ENCODE data around the gene HOXC12.

The HOXC12 gene

DNA sequence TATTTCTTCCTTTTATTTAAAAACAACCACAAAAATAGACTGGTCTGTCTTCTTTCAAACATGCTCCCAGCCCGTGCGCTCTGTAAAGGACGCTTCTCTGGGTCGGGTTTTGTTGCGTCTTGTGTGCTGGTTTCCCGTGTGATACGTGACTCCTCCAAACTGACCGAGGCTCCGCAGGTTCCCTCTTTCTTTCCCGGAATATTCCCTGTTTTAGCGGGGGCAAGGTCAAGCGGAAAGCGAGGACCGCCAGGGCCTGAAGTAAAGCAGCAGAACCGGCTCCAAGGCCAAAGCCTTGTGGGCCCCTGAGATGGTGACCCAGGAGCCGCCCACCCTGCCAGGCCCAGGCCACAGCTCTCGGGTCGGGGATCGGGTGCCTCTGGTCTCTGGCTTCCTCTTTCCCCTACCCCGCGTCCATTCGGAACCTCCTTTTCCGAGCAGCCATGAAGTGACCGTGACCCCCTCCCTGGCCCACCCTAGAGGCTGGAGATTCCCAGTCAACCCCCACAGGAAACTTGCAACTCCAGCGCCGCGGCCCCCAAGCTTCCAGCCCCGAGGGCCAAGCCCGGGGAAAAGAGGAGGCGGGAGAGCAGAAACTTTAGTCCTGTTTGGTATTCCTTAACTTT, 29.4 kb downstream of the HOXC12 start:
- DNase-seq (ENCODE audit: low spot score) = no peak

DNA sequence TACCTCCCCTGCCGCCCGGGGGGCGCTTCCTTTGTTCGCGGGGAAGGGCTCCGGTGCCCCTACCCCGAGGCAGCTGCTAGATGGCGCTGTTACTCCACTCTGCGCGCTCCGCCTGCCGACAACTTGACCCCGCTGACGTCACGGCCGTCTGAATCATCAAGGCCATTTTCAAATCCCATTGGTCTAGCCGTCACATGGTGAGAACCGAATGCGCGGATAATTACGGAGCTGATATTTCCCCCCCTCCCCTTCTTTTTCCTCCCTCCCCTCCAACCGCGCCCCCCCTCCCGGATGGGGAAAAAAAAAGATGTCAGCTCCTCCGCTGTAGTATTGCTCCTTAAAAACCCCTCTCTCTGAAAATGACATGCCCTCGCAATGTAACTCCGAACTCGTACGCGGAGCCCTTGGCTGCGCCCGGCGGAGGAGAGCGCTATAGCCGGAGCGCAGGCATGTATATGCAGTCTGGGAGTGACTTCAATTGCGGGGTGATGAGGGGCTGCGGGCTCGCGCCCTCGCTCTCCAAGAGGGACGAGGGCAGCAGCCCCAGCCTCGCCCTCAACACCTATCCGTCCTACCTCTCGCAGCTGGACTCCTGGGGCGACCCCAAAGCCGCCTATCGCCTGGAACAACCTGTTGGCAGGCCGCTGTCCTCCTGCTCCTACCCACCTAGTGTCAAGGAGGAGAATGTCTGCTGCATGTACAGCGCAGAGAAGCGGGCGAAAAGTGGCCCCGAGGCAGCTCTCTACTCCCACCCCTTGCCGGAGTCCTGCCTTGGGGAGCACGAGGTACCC, 30.4 kb downstream of the HOXC12 start, which contains the start of gene HOXC10:
HOXC10 (plus strand) TSS at position 246 of the 791 bp plus-strand sequence; CDS start at position 360, 114 bp downstream.
- peak; percentile 92 for DNase-seq (ENCODE audit: low spot score)

DNA sequence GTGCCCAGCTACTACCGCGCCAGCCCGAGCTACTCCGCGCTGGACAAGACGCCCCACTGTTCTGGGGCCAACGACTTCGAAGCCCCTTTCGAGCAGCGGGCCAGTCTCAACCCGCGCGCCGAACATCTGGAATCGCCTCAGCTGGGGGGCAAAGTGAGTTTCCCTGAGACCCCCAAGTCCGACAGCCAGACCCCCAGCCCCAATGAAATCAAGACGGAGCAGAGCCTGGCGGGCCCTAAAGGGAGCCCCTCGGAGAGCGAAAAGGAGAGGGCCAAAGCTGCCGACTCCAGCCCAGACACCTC, 30.9 kb downstream of the HOXC12 start:
- DNase-seq (ENCODE audit: low spot score) = no peak

DNA sequence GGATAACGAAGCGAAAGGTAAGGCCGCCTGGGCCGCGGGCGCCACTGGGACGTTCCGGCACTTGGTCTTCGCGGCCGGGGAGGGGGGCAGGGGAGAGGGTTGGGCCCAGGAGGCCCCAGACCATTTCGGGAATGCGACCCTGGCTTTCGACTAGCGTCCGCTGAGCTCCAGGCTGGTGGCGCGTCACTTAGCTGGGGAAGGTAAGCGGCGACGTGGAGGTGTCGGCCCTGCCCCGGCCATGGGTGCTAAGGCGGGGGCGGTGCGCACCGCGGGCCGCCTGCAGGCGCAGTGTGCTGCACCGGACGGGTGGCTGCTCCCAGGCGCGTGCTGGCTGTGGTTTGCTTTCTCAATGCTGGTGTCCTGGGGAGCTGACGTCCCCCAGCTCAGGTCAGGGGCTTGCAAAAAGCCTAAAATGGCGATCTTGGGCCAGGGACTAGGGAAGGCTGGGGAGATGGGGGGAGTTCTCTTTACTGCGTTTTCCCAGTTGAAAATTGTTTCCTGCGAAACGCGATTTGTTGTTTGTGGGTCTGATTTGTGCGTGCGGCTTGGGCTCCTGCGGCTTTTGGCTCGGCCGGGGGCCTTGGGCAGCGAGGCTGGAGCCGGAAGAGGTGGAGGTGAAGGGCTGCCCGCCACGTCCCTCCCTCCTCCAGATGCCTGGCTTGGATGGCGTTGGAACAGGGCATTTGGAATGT, 31.4 kb downstream of the HOXC12 start:
- peak; percentile 41 for DNase-seq (ENCODE audit: low spot score)

DNA sequence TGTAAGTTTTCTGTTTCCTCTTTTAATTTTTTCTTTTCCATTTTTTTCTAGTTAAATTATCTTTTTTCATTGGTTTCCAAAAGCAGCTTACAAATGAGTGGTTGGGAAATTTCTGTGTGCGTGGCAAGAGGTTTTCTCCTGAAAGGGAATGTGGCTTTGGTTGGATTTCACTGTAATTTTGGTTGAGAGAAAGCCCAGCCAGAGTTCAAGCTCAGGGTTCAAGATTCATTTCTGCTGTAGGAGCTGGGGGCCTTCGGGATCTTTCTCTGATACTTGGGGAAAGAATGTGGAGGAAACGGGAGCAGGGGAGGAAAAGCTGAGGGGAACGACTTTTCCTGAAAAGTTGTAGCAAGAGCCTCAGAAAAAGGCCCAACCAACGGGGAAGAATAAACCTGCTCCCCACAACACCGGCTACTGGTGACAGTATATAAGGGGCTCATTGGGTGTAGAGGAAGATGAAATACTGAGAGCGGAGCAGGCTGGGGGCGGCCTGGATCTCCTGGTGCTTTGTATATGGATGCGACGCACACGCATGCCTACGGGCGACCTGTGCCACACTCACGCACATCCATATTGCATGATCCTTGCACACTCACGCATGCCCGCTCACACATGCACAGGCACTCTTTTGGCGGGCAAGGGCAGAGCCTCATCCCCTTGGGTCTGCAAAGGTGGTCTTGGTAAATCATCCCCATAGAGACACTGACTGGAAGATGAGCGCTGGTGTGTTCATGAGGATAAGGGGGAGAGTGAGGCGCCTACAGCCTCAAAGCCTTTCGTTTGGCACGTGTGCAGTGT, 32.2 kb downstream of the HOXC12 start:
- no peak for DNase-seq (ENCODE audit: low spot score)

DNA sequence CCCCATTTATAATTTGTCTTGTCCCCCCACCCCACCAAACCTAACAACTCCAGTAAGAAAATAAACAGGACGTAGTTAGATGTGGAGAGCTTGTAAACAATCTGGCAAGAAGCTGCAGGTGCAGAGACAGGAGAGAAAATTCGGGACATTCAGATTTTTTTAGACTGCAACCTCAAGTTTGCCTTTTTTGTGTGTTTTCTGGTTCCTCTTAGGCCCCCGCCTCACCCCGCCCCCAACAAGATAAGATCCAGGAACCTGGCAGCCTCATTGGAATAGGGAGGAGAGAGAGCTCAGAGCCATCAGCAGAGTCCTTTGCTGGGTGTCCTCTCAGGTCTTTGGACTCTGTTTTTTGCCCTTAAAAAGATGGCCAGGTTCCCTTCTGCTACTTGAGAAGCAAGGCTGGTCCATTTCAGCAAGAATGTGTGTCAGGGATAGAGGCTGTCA, 33.1 kb downstream of the HOXC12 start:
- no peak for DNase-seq (ENCODE audit: low spot score)

DNA sequence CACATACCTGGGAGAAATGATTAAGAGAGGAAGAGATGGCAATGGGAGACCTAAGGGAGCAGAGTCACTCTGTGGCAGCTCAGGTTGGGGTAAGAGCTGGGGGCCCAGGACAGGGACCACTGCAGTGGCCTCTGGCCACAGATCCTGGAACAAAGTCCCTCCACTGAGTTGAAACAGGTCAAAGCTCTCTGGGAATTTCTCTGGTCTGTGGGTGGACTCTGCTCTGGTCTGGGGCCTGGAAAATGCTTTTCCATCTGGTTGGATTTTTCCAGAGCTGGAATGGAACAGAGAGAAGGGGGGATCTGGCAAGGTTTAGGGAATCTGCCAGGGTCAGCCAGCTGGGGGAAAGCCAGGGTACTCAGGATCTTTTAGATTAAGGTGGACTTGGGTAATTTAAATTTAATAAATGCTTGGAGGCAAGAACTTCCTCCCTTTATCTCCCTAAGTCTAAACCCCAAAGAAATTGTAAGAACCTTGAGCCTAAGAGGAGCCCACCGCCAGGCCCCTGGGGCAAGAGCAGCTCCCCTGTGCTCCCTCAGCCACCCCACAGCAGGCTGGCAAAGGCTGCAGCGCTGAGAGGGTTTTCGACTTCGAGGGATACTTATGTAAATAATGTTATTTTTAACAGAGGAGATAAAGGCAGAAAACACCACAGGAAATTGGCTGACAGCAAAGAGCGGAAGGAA, 34.0 kb downstream of the HOXC12 start:
- no peak for DNase-seq (ENCODE audit: low spot score)

DNA sequence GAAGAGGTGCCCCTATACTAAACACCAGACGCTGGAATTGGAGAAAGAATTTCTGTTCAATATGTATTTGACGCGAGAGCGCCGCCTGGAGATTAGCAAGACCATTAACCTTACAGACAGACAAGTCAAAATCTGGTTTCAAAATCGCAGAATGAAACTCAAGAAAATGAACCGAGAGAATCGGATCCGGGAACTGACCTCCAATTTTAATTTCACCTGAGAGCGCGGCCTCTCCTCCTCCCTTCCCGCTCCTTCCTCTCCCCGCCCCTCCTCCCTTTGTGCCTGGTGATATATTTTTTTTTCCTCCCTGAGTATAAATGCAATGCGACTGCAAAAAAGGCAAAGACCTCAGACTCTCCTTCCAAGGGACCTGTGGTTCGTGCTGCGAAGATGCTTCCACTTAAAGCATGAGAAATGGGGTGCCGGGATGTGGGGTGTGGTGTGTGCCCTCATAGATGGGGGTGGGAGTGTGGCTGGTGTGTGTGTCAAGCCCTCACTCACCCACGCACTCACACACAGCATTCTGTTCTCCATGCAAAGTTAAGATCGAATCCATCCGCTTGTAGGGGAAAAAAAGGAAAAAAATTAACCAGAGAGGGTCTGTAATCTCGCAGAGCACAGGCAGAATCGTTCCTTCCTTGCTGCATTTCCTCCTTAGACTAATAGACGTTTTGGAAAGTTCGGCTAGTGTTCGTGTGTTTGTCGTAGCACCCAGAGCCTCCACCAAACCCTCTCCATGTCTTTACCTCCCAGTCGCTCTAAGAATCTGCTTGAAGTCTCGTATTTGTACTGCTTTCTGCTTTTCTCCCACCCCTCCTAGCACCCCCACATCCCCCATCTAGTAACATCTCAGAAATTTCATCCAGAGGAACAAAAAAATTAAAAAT, 34.8 kb downstream of the HOXC12 start:
- DNase-seq (ENCODE audit: low spot score) = no peak

DNA sequence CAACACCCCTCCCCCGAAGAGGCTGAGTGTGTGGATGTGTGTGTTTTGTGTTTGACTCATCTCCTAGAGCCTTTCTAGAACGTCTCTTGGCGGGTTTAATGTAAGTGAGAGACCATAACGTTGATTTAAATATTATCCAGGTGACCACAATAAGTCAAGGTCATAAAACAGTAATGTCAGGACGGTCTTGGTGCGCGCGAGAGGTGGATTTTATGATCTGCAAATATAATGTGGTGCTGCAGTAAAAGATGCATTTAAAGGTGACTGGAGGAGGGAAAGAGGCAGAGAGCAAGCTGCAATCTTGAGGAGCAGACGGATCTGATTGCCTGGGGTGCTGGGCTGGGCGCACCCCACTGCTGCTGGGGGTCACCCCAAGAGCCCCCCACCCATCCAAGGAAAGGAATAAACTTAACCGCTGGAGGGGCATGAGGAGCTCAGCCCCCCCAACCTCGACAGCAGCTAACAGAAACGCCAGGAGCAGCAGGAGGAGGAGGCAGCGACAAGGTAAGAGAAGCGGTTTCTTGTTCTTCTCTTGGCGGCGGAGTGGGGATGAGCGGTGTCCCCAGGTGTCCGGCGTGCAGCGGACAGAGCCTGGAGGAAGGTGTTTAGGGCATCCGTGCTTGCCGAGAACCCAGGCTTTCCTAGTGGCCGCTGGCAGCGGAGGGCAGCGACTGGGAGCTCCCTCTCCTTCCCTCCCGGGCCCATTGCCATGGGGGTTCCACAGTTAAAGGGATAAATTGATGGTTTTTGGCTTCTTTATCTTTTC, 35.8 kb downstream of the HOXC12 start:
- DNase-seq (ENCODE audit: low spot score) = no peak

DNA sequence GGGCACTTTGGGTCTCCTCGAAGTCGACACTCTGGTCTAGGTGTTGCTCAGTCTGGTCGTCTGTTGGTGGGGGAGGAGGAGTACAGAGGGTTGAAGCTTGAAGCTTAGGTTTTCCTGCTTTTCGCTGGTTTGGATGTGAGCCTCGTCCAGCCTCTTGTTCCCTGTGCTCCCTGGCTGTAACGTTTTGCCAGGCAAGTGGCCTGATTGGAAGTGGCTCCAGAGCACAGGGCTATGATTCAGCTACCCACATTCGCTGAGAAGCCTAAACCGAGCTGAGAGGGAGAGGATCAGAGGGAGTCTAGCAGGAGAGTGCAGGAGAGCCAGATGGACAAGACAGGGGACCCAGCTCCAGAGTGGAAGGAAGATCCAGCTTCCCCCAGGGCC, 36.4 kb downstream of the HOXC12 start:
- no peak for DNase-seq (ENCODE audit: low spot score)

DNA sequence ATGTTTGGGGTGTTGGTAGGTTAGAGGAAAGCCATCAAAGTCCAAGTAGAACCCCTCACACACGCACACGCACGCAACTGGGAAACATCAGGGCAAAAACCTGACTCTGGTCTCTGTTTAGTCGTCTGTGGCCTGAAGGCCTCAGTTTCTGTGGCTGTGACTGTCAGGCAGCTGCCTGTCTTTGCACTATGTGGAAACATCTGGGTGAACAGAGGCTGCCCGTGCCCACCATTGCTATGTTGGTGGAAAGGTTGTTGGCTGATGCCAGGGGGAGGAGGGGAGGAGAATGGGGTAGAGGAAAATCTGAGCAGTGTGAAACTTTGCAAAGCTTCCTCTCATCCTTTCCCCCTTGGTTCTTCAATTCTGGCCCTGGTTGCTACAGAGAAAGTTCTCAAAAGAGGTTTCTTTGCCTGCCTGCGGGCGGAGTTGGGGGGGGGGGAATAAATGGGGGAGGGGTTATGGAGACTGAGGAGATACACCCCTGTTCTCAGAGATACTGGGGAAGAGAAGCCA, 37.7 kb downstream of the HOXC12 start:
- no peak for DNase-seq (ENCODE audit: low spot score)

DNA sequence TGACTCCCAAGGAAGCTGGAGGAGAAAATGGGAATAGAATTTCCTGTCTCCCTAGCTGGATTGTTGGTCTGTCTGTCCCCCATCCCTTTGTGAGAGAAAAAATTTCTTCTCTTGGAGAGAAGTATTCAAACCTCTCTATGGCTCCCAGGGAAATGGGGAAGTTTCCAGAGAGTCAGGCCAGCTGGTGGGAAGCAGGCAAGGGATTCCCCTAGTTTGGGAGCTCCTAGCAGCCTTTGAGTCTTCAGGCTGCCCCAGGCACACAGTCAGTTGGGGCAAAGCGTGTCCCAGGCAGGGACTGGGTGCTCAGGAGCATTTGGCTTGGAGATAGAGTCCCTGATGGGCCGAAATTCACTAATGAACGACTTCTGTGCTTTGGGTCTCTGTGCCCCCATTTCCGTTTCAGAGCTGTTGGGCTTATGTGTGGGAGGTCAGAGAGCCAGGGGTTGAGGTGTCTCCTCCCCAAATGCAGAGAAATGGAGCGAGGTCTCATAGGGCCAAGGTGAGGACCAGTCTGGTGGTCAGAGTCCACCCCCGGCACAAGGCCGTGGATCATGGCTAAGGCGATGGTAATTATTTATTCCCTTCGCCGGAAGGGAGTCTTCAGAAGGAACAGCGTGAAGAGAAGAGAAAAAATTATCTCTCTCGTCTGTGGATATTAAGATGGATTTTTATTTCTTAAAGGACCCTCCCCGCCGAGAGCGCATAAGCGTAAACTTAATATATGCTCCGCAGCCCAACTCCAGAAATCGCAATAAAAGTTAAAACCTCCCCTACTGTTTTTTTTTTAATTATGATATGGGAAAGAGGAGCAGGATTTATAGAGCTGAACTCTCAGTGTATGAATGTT, 38.7 kb downstream of the HOXC12 start:
- no peak for DNase-seq (ENCODE audit: low spot score)

DNA sequence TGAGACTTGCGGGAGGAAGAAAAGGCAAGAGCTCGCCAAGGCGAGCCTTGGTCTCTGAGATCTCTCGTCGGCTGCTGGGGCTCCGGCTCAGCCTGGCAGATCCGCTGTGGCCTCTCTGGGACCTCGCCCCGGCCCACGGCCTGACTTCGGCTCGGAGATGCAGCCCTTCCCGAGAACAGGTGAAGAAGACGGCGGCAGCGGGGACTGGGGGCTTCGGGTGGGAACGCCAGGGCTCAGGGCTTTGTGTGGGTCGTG, 39.2 kb downstream of the HOXC12 start:
- no peak for DNase-seq (ENCODE audit: low spot score)

DNA sequence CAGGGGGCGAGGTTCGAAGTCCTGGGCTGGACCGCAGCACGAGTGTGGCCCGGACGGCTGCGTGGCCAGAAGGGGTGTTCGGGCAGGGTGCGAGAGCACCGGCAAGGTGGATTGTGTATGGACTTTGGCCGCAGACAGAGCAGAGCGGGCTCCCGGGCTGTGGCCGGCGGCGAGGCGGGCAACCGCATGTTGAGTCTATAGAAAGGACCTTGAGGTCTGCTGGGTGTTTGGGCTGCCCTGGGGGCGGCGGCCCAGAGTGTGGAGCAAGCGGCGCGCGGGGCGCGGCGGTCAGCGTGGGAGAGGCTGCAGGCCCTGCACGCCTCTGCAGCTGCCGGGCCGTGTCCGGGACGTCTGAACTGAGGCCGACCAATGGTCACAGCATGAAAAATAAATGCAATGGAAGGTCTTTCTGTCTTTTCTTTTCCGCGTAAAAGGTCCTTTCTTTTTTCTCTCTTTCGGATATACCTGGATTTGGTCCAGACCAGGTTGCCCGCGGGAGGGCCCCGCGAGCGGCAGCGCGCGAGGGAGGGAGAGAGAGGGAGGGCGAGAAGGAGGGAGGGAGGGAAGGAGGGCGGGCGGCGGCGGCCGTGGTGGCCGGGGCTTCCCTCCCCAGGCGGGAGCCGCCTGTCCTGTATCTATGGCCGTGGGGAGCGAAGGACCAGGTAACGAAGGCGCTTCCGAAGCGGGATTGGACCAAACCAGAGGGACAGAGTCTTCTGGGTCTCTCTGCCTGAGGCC, 39.7 kb downstream of the HOXC12 start:
- no peak for DNase-seq (ENCODE audit: low spot score)

DNA sequence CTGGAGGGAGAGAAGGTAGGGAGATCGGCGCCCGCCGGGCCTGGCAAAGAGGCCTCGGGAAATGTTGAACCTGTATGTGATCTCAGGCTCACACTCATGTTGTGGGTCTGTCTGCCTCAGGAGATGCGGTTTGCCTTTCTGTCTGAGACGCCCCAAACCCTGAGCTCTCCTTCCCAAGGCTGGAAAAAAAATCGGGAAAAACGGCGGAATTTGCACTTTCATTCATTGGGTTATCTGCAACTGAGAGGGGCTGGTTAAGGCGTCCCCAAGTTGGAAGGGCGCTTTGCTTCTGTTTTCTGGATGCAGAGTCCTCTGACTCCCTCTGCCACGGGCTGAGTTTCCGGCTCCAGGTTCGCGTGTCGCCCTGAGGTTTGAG, 40.3 kb downstream of the HOXC12 start:
- no peak for DNase-seq (ENCODE audit: low spot score)

DNA sequence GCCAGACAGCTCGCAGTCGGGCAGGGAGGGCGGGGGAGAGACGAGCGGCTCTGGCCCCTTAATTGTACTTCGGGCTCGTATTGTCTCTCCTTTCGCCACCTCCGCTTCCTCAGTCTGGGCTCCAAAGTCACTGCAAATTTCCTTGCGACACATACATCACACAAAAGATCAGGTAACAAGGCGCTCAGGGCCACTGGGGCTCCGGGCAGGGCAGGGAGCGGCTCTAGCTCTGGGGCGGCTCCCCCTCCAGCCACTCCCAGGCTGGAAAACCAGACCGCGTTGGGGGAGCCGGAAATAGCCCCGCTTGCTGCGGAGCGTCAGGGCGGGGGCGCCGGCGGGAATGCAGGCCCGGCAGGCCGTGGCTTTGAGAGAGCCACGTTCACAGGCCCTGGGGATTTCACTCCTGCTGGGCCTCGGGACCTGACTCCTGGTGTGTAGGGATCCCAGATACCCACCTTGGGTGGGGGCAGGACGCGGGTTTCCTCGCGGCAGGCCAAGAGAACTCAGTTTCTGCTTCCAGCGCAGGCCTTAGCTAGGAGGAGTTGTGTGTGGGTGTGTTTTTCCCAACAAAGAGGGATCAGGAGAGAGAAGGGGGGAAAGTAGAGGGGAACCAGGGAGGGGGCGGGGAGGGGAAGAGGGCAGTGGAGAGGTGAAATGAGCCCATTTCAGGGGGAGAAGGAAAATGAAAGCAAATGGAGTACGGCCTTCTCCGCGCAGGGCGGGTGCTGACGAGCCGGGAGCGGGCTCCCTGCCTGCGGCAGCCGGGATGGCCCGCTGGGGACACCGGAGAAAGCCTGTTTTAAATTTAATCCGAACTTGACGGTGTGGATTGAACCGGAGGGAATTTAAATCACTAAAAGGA, 40.9 kb downstream of the HOXC12 start:
- DNase-seq (ENCODE audit: low spot score) = peak; percentile 74
